Mesothelial cell of epicardium (in vitro differentiated cells): ENCODE data around the gene RMI2. TPM values are rescaled to one million over a fixed set of nuclear protein-coding genes. Genes with fewer than 3 reads are reported as not detected.
A peak's percentile ranks its signal among the peaks of the same experiment; 100 is the strongest.

Experiments used
- DNase-seq, 2 experiments: peaks; one replicate each; pipeline ENCODE4 v3.0.0; 2021; ENCODE audit warnings: low spot score in 2 of 2; ENCODE audit not compliant: unreplicated experiment in 2 of 2
- H3K27ac Mint-ChIP-seq: 2 replicates; pipeline ENCODE4 v1.8.0; 2021; ENCODE audit warnings: mixed read lengths
- H3K27me3 Mint-ChIP-seq: 2 replicates; pipeline ENCODE4 v1.8.0; 2021; ENCODE audit warnings: low read depth, mixed read lengths
- H3K36me3 Mint-ChIP-seq: 2 replicates; pipeline ENCODE4 v1.8.0; 2021; ENCODE audit warnings: mixed read lengths
- H3K4me1 Mint-ChIP-seq: 2 replicates; pipeline ENCODE4 v1.8.0; 2021; ENCODE audit warnings: mixed read lengths
- H3K4me3 Mint-ChIP-seq: 2 replicates; pipeline ENCODE4 v1.8.0; 2021; ENCODE audit warnings: mild to moderate bottlenecking, moderate library complexity, mixed read lengths
- H3K9me3 Mint-ChIP-seq: 2 replicates; pipeline ENCODE4 v1.8.0; 2021; ENCODE audit warnings: mixed read lengths
- microRNA-seq: library from miRNA; unstranded; fragments of <30 nt; microRNA quantifications from one replicate; pipeline ENCODE4 v1.2.0, GENCODE V29; 2021; ENCODE audit warnings: inconsistent platforms, mixed read lengths
- total RNA-seq: library from RNA; stranded (reverse); gene quantifications from 3 replicates; pipeline ENCODE4 v1.2.1, GENCODE V29; 2021
- TF ChIP-seq, protein P1 (sequence below): fragments of 200-600 bp; sonication (generic); IDR thresholded peaks from one replicate; pipeline ENCODE4 v1.5.0; 2021; ENCODE audit warnings: antibody characterized with exemption; ENCODE audit not compliant: unreplicated experiment

The RMI2 gene
- total RNA-seq, 1 donor from 2014 or later = 22.4 TPM

DNA sequence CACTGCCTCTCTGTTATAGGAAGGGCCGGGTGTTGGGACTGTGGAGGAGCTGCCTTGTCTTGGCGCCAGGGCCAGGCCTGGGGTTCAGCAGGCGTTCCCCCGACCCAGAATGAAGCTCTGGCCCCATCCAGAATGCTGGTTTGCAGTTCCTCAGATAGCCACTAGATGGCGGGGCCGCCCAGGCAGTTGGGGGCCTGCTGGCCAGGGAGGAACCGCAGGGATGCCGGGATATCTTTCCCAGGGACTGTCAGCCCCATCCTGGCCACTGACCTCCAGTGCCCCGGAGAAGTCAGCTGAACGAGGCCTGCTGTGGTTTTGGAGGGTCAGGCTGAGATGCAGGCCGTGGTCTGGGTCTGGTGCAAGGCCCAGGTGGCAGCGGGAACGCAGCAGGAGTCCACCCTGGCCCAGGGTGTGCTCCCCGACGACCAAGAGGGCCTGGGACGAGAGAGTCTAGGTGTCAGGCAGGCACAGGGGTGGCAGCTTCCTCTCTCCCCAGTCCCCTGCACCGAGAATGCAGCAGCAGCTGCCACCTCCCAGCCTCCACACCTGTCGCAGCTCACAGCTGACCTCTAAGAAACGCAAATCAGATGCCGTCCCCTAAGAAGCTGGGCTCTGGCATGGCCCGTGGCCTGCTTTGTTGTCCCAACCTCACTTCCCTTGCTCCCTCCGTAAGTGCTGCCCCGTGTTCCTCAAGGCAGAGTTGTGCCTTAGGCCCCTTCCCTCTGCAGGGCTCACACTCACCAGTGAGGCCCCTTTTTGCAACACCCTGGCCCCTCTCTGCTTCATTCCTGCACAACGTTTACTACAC is 51.2 kb downstream of the RMI2 start:
- Mint-ChIP-seq H3K4me3 (no peak overlapping the region), H3K27ac (no peak overlapping the region), H3K27me3 (no peaks in the 10 kb centered on the region), H3K36me3 (no peaks in the 10 kb centered on the region), H3K9me3 (no peaks in the 10 kb centered on the region), H3K4me1 (peaks cover 4% of the 10 kb centered on the region)
- DNase-seq = peak; percentile 56 to 88
- TF ChIP-seq, protein P1, sequence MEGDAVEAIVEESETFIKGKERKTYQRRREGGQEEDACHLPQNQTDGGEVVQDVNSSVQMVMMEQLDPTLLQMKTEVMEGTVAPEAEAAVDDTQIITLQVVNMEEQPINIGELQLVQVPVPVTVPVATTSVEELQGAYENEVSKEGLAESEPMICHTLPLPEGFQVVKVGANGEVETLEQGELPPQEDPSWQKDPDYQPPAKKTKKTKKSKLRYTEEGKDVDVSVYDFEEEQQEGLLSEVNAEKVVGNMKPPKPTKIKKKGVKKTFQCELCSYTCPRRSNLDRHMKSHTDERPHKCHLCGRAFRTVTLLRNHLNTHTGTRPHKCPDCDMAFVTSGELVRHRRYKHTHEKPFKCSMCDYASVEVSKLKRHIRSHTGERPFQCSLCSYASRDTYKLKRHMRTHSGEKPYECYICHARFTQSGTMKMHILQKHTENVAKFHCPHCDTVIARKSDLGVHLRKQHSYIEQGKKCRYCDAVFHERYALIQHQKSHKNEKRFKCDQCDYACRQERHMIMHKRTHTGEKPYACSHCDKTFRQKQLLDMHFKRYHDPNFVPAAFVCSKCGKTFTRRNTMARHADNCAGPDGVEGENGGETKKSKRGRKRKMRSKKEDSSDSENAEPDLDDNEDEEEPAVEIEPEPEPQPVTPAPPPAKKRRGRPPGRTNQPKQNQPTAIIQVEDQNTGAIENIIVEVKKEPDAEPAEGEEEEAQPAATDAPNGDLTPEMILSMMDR = peak; percentile 99

DNA sequence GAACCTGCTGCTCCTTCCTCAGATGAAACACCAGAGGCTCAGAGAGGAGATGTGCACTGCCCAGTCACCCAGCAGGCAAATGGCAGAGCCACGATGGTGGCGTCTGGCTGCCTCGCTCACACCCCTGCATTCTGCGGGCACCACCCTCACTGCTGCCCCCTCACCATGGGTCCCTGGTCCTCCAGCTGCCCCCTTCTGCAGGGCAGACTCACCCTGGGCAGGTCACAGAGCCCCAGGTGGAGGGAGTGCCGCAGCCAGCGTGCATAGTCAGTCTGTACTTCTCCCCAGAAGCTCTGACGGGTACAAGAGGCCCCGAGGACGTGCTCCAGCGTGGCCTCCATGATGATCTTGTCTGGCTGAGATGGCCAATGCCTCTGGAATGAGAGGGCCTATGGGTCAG is 52.9 kb downstream of the RMI2 start:
- Mint-ChIP-seq H3K4me1 (peaks cover 4% of the 10 kb centered on the region), H3K4me3 (no peak overlapping the region), H3K27me3 (no peaks in the 10 kb centered on the region), H3K27ac (no peak overlapping the region), H3K9me3 (no peaks in the 10 kb centered on the region), H3K36me3 (no peaks in the 10 kb centered on the region)
- no peak for DNase-seq
- TF ChIP-seq, protein P1 = no peak

DNA sequence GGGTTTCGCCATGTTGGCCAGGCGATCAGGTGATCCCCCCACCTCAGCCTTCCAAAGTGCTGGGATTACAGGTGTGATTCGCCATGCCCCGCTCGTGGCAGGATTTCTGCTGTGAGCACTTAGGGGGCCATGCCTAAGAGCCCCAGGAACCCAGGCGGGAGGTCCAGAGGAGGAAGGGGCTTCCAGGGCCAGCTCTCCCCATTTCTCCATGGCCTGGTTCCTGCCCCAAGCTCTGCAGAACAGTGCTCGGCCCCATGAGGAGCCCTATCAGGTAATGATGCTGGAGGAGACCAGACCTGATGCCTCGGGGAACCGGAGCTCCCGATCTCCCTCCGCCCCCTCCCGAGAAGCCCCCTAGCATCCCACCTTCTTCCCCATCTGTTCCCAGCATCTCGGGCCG is 53.6 kb downstream of the RMI2 start:
- H3K27ac Mint-ChIP-seq = no peak overlapping the region
- TF ChIP-seq, protein P1 = no peak
- no peak overlapping the region for H3K4me3 Mint-ChIP-seq
- H3K4me1 Mint-ChIP-seq = peaks cover 4% of the 10 kb centered on the region
- H3K36me3 Mint-ChIP-seq = no peaks in the 10 kb centered on the region
- no peak for DNase-seq
- H3K27me3 Mint-ChIP-seq = no peaks in the 10 kb centered on the region
- no peaks in the 10 kb centered on the region for H3K9me3 Mint-ChIP-seq

DNA sequence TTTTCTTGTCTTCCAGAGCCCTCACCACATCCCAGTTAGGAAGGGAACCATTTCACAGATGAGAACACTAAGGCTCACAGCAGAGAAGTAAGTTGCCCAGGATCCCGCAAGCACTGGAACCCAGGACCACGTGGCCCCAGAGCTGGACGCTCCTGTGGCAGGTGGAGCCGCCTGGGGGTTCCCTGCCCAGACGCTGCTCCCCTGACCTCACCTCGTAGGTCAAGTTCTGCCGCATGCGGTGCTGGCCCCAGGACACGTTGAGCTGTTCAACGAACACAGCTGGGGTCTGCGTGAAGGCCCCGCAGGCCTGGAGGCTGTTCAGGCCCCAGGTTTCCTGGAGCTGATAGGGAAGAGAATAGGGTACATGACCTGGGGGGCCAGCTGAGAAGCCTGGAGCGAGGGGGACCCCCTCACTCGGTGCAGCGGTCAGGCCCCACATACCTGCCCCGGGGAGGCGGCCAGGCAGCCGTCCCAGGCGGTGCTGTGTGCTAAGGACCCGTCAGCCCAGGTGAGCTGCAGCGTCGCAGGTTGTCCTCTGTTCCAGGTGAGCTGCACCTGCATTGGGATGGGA is 54.1 kb downstream of the RMI2 start:
- no peak overlapping the region for H3K27ac Mint-ChIP-seq
- H3K36me3 Mint-ChIP-seq = no peaks in the 10 kb centered on the region
- H3K4me1 Mint-ChIP-seq = peaks cover 4% of the 10 kb centered on the region
- H3K27me3 Mint-ChIP-seq = no peaks in the 10 kb centered on the region
- no peak overlapping the region for H3K4me3 Mint-ChIP-seq
- DNase-seq = no peak
- TF ChIP-seq, protein P1 = no peak
- no peaks in the 10 kb centered on the region for H3K9me3 Mint-ChIP-seq

DNA sequence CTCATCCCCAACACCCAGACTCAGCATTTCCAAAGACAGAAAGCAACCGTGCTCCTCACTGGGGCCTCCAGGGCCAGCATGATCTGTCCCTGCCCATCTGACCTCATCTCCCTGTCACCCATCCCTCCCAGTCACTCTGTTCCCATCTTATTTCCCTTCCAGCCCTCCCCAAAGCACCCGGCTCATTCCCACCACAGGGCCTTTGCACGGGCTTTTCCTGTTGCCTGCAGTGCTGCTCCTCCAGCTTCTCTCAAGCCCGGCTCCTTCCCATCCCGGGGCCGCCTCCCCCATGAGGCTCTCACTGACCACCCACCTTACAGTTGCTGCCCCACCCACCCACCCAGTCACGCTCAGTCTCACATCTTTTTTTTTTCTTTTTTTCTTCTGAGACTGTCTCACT is 54.8 kb downstream of the RMI2 start:
- no peaks in the 10 kb centered on the region for H3K36me3 Mint-ChIP-seq
- H3K9me3 Mint-ChIP-seq = no peaks in the 10 kb centered on the region
- H3K27ac Mint-ChIP-seq = no peak overlapping the region
- peaks cover 4% of the 10 kb centered on the region for H3K4me1 Mint-ChIP-seq
- H3K27me3 Mint-ChIP-seq = no peaks in the 10 kb centered on the region
- TF ChIP-seq, protein P1 = no peak
- DNase-seq = no peak
- no peak overlapping the region for H3K4me3 Mint-ChIP-seq

Small RNAs within 50 kb of the gene (microRNA-seq; reads per million reads assigned to microRNA genes)
- not detected for gene MIR548H2

Other genes with a start within 250 kb of the RMI2 start
- gene SOCS1, start 89.3 kb upstream of the RMI2 start, total RNA-seq = 11.2 to 12.3 TPM (median 11.7 TPM) in 3 replicates
- gene TNP2, start 76.1 kb upstream of the RMI2 start, total RNA-seq = not detected in 3 replicates
- not detected in 3 replicates for gene PRM3, start 71.8 kb upstream of the RMI2 start, total RNA-seq
- gene PRM2, start 69.0 kb upstream of the RMI2 start, total RNA-seq = not detected in 3 replicates
- gene PRM1, start 64.1 kb upstream of the RMI2 start, total RNA-seq = not detected in 3 replicates
- gene LITAF, start 241.5 kb downstream of the RMI2 start, total RNA-seq = 60.8 to 71.0 TPM (median 62.0 TPM) in 3 replicates